HuH-7.5 (cell line): Measurements from ENCODE around the gene ECE1.

Source experiments
- DNase-seq: peaks from one replicate; pipeline ENCODE4 v3.0.0; 2011; ENCODE audit warnings: low spot score

The ECE1 gene

DNA sequence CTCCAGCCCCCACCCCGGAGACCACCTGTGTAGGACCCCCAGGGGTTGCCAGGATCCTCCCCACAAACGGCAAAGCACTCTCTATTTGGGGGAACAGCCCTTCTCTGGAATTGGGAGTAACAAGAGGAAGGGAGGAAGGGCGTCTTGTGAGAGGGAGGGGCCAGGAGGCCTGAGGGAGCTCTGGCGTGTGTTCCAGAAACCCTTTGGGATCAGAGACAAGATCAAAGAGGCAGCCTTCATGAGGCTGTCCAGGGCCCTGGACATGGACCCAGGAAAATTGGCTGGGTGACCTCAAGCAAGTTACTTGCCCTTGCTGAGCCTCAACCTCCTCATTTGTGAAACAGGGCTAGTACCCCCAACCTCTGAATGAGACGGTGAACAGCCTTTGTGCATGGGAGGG, 18.1 kb upstream of the ECE1 start:
- no peak for DNase-seq

- no peak for DNase-seq
Observed at GRCh38 chr1:21307663-21308305, 17.5 kb upstream of the ECE1 start.

DNA sequence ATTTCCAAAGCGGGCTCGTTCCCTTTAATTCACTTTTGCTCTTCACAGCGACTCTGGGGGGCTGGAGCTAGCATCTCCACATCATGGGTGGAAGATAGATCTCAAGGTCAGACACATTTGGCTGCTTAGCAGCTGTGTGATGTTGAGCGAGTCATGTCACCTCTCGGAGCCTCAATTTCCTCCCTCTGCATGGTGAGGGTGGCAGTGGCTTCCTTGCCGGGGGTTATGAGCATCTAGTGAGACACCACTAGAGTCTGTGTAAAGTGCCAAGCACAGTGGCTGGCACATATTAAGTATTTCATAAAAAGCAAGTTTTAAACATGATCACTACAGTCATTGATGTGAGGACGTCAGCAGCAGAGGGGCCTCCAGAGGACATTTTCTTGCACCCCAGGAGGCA, 16.9 kb upstream of the ECE1 start:
- no peak for DNase-seq

- DNase-seq, result no peak
Observed at GRCh38 chr1:21305900-21306189, 15.6 kb upstream of the ECE1 start.

DNA sequence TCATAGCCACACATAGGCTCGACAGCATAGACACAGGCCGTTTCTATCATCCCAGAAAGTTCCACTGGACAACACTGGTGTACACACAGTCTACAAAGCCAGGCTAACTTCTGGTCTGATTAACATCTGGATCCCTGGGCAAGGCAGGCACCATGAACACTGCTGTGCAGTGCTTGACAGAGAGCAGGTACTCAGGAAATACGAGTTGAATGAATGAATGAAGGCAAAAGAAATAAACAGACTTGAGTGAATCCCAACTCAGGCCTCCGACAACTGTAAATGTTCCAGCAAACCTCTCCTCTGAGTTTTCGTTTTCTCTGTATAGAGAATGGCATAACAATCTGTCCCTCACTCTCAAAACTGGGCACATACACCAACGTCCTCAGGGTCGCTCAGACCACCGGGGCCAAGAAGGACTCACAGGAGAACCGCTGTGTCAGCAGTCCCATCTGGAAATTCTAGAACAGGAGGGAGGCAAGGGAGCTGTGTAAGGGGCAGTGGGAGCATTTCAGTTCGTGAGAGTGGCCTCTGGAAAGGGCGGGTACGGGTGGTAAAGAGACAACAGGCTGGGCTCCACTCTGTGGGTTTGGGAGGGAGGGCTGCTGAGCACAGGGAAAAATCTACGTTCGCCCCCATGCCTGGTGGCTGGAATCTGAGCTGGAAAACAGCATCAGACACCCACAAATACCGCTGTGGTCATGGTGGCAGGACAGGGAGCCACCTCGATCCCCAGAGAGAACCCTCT, 15.1 kb upstream of the ECE1 start:
- no peak for DNase-seq

DNA sequence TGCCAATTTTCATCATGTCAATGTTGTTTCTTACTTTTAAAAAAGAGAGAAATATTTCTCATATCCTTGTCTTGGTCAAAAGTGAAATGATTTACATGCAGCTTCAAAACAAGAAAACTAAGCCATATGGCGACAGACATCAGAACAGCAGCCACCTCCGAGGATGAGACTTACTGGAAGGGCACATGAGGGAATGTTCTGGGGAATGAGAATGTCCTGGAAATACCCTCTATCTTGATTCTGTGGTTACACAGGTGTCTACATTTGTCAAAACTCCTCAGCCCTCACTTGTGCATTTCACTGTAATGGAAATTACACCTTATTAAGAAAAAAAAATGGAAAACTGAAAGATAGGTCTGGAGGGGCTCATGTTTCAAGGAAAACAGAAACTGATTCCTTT, 14.2 kb upstream of the ECE1 start:
- no peak for DNase-seq

- no peak for DNase-seq
Observed at GRCh38 chr1:21302747-21303715, 12.8 kb upstream of the ECE1 start.

DNA sequence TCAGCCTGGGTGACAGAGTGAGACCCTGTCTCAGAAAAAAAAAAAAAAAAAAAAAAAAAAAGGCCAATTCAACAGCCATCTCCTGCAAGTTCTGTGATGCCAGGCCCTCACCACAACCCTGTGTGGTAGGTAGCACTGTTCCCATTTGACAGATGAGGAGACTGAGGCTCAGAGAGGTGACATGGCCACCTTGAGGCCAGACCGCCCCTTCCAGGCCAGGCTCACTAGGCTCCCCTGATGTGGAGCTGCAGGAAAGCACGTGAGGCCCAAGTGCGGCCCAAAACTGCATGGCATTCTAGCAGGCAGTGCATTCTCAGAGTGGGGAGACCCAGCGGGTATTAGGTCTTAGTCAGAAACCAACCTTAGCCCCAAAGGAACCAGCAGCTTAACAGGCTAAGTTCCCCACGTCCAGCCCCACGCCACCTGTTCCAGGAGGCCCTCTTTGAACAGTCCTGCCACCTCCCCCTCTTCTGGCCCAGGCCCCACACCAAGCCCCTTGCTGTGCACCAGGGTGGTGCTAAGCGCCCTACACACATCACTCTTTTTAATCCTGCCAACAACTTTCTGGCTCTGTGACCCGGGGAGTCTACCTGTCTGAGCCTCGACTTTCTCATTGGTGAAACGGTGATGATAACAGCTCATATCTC, 11.7 kb upstream of the ECE1 start:
- no peak for DNase-seq

- DNase-seq, result no peak
Observed at GRCh38 chr1:21300774-21301173, 10.5 kb upstream of the ECE1 start.

- no peak for DNase-seq
Observed at GRCh38 chr1:21299780-21300395, 9.6 kb upstream of the ECE1 start.

DNA sequence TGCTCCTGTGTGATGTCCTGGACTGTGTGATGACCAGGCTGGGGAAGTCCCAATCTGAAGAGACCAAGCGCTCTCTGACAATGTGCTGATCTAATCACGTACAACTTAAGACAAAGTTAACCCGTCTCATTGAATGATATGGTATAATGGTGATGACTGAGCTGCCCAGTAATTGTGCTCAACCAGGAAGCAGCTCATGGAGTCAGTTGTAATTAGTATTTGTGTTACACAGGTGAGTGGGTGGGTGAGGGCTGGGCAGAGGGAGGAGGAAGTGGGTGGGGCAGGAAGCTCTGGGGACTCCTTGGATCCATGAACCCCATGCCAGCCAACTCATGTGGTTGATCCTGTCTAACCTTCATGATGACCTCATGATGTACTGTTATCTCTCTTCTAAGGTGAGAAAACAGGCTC, 8.7 kb upstream of the ECE1 start:
- DNase-seq, result no peak

GRCh38 chr1:21297975-21298374, 7.7 kb upstream of the ECE1 start:
- no peak for DNase-seq

DNA sequence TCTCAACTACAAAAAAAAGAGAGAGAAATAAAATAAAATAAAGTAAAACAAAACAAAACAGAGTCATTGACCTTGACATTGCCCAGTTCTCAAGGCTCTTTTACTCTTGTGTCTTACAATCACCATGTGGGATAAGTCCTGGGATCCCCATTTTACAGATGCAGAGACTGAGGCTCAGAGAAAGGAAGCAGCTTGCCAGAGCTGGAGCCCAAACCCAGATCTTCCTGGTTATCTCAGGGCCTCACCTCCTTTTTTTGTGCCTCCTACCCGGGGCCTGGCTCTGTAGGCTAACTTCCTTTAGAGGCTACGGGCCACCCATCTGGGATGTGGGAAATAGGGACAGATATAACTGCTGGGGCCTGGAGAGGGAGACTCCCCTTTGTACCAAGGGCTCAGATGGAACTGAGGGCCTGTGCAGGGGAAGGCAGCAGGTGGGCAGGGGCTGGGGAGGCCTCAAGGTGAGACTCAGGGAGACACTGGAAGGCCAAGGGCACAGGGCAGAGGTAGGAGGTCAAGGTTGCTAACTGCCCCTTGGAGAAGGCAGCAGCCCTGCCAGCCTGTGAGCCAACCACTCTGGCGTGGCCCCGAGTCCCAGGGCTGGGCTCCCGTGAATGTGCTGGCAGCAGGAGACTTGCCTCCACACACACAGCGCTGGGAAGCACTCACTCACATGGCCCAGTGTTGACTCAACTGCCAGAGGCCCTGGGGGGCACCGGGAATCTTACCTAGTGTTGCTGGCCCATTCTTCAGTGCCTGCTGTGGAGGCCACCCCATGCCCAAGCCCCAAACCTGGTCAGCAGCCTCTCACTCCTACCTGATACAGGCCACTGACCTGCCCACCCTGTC, 6.5 kb upstream of the ECE1 start:
- no peak for DNase-seq

DNA sequence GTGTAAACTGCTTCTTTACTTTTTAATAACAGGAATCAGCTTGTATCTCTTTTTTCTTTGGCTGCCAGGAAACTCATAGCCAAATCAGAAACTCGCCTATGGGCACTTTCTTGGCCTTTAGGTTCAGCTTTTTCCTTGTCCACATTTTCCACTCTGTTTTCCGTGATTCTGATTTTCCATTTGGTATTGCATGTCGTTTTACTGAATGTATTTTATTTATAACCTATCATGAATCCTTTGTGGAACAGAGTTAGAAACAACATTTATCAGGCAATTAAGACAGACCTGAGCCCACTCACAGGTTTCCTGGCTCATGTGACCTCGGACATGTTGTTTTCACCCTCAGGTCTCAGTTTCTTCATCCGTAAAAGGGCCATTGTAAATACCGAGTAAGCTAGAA, 5.3 kb upstream of the ECE1 start:
- DNase-seq, result no peak

DNA sequence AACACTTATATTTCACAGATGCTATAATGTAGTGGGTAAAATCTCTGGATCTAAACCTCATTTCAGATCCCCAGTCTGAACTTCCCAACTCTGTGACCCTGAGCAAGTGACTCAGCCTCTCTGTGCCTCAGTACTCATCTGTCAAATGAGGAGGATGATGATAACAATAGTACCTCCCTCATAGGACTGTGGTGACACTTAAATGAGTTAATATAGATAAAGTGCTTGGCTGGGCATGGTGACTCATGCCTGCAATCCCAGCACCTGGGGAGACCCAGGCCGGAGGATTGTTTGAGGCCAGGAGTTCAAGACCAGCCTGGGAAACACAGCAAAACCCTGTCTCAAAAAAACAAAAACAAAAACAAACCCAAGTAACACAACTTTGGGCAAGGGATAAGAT, 4.7 kb upstream of the ECE1 start:
- no peak for DNase-seq

- DNase-seq, result no peak
Observed at GRCh38 chr1:21294266-21294989, 4.2 kb upstream of the ECE1 start.

- DNase-seq, result no peak
Observed at GRCh38 chr1:21293537-21294265, 3.4 kb upstream of the ECE1 start.

- no peak for DNase-seq
Observed at GRCh38 chr1:21292984-21293536, 2.8 kb upstream of the ECE1 start.

DNA sequence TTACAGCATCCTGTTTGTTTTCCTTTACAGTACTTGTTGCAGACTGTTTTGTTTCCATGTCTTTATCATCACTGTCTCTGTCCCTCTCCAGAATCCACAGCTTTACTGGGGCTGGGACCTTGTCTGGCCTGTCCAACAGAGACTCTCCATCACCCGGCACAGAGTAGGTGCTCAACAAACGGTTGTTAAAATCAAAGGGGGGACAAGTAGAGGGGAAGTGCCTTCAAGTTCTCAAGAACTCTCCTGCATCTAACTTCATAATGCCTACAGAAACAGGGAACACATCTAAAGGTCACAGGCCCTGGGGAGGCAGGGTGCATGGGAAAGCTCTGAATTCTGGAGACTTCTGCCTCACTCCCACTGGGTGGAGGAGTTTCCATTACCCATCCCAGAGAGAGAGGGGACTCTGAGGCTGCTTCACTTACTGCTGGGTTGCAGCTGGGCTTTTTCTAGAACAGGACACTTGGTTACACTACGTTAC, 2.3 kb upstream of the ECE1 start:
- no peak for DNase-seq
